ENCODE data around the gene AARS2.
A peak's percentile ranks its signal among the peaks of the same experiment; 100 is the strongest.

The AARS2 gene

GRCh38 chr6:44254191-44255104, 58.7 kb downstream of the AARS2 start:
- TF ChIP-seq ZFX (IDR thresholded peaks at IDR 0.05; ENCODE audit: borderline replicate concordance): no peak
- TF ChIP-seq CTCF (IDR thresholded peaks at IDR 0.05): no peak
- peak overlapping the region; percentile 91 for H3K27ac ChIP-seq

- H3K27ac ChIP-seq: peak overlapping the region; percentile 91
- TF ChIP-seq CTCF (IDR thresholded peaks at IDR 0.05) (peak; percentile 81), ZFX (IDR thresholded peaks at IDR 0.05; ENCODE audit: borderline replicate concordance) (no peak)
Observed at GRCh38 chr6:44253307-44254101, 59.6 kb downstream of the AARS2 start.

GRCh38 chr6:44251576-44252524, 61.3 kb downstream of the AARS2 start:
- H3K27ac ChIP-seq: peak overlapping the region; percentile 91

GRCh38 chr6:44250718-44251123, 62.4 kb downstream of the AARS2 start:
- peak overlapping the region; percentile 91 for H3K27ac ChIP-seq
- no peak for TF ChIP-seq ZFX (IDR thresholded peaks at IDR 0.05; ENCODE audit: borderline replicate concordance)
- TF ChIP-seq CTCF (IDR thresholded peaks at IDR 0.05): no peak

More at GRCh38 chr6:44251576-44252524, 61.3 kb downstream of the AARS2 start:
- TF ChIP-seq CTCF (IDR thresholded peaks at IDR 0.05) (no peak), ZFX (IDR thresholded peaks at IDR 0.05; ENCODE audit: borderline replicate concordance) (no peak)

GRCh38 chr6:44250067-44250717, 63.0 kb downstream of the AARS2 start:
- TF ChIP-seq ZFX (IDR thresholded peaks at IDR 0.05; ENCODE audit: borderline replicate concordance) (no peak), CTCF (IDR thresholded peaks at IDR 0.05) (no peak)
- peak overlapping the region; percentile 91 for H3K27ac ChIP-seq

All from 22Rv1 (cell line).